PC-3 (cell line): ENCODE results near the gene KCND3. TPM values are rescaled to one million over a fixed set of nuclear protein-coding genes. Genes with fewer than 3 reads are reported as not detected.

Experiments
- ATAC-seq: fragments of 200-7000 bp; cut with Tn5 transposase; 2 replicates; pipeline ENCODE4 v1.9.1; 2020; ENCODE audit warnings: mild to moderate bottlenecking, moderate library complexity
- BruUV-seq: library from RNA; stranded (reverse); fragments of 400-500 nt; replicated peaks from 2 replicates; lab custom pipeline; 2021; lab: Mats Ljungman, UMichigan
- CTCF ChIA-PET: fragments of 300-600 bp; sonication (Branson Sonifier 250); formaldehyde crosslinking; loops from one replicate; lab custom pipeline; 2022; ENCODE audit warnings: antibody characterized with exemption; lab: Charles Lee
- POLR2A ChIA-PET: fragments of 300-600 bp; sonication (Branson Sonifier 250); formaldehyde crosslinking; loops from one replicate; lab custom pipeline; 2022; ENCODE audit warnings: antibody characterized with exemption; ENCODE audit not compliant: unreplicated experiment; lab: Charles Lee
- DNase-seq: peaks from one replicate; pipeline ENCODE4 v3.0.0-alpha.2; 2015
- H2AFZ ChIP-seq: fragments of 300-600 bp; sonication (generic); 2 replicates; pipeline ENCODE4 v1.6.0; 2016; ENCODE audit warnings: antibody characterized with exemption, low read length
- H3F3A ChIP-seq: fragments of 300-600 bp; sonication (generic); one replicate; pipeline ENCODE4 v1.6.0; 2017; ENCODE audit warnings: antibody characterized with exemption, low read length, control low read depth, mild to moderate bottlenecking; ENCODE audit not compliant: unreplicated experiment
- H3K27ac ChIP-seq: fragments of 300-600 bp; sonication (generic); 2 replicates; pipeline ENCODE4 v1.5.1; 2016; ENCODE audit warnings: mild to moderate bottlenecking, low read length
- H3K27me3 ChIP-seq: fragments of 300-600 bp; sonication (generic); 2 replicates; pipeline ENCODE4 v1.6.1; 2016; ENCODE audit warnings: low read length, mixed read lengths
- H3K36me3 ChIP-seq: fragments of 300-600 bp; sonication (generic); 2 replicates; pipeline ENCODE4 v1.6.1; 2016; ENCODE audit warnings: low read depth, mixed run types, low read length, mixed read lengths
- H3K4me1 ChIP-seq: fragments of 300-600 bp; sonication (generic); 2 replicates; pipeline ENCODE4 v1.5.1; 2016; ENCODE audit warnings: low read length; ENCODE audit not compliant: insufficient read depth
- H3K4me2 ChIP-seq: fragments of 300-600 bp; sonication (generic); 2 replicates; pipeline ENCODE4 v1.6.0; 2016; ENCODE audit warnings: low read length
- H3K4me3 ChIP-seq: fragments of 300-600 bp; sonication (generic); 2 replicates; pipeline ENCODE4 v1.5.1; 2016; ENCODE audit warnings: mild to moderate bottlenecking, low read length, mixed read lengths
- H3K79me2 ChIP-seq: fragments of 300-600 bp; sonication (generic); 2 replicates; pipeline ENCODE4 v1.6.1; 2017; ENCODE audit warnings: low read length, mixed read lengths
- H3K9ac ChIP-seq: fragments of 300-600 bp; sonication (generic); 2 replicates; pipeline ENCODE4 v1.6.0; 2016; ENCODE audit warnings: mild to moderate bottlenecking, low read length
- H3K9me2 ChIP-seq: fragments of 300-600 bp; sonication (generic); replicated peaks from 2 replicates; pipeline ENCODE4 v1.6.1; 2016; ENCODE audit warnings: mixed run types, low read length, mixed read lengths
- H3K9me3 ChIP-seq: fragments of 300-600 bp; sonication (generic); 2 replicates; pipeline ENCODE4 v1.6.1; 2016; ENCODE audit warnings: low read length, mixed read lengths
- H4K20me1 ChIP-seq: fragments of 300-600 bp; sonication (generic); 2 replicates; pipeline ENCODE4 v1.6.1; 2016; ENCODE audit warnings: low read length, mixed read lengths
- EZH2 ChIP-seq: fragments of 300-600 bp; sonication (generic); IDR thresholded peaks from one replicate; pipeline ENCODE4 v1.6.1; 2017; ENCODE audit warnings: antibody characterized with exemption, mild to moderate bottlenecking, low read length; ENCODE audit not compliant: unreplicated experiment
- EZH2phosphoT487 ChIP-seq: fragments of 300-600 bp; sonication (generic); IDR thresholded peaks from 2 replicates; pipeline ENCODE4 v1.6.1; 2018; ENCODE audit warnings: mild to moderate bottlenecking, antibody characterized with exemption, low read length, borderline replicate concordance
- intact Hi-C: fragments of 100-400 bp; cut with micrococcal nuclease; formaldehyde crosslinking; loops from 2 replicates; pipeline ENCODE4 v1.9.0; 2023
- total RNA-seq: library from RNA; depleted of rRNA; stranded (reverse); fragments of >200 nt; gene quantifications from 2 replicates; pipeline ENCODE4 v1.2.3, GENCODE V29; 2014
- TF ChIP-seq, protein P1 (sequence below): fragments of 300-600 bp; sonication (generic); conservative IDR thresholded peaks from 2 replicates; pipeline ENCODE4 v1.5.1; 2017; ENCODE audit warnings: antibody characterized with exemption, low read depth, mild to moderate bottlenecking, low read length

Gene KCND3
- total RNA-seq, 1 experiment from 2014 or later = not detected

GRCh38 chr1:111952125-111952657 lies 37.3 kb downstream of the KCND3 start:
- Histone ChIP-seq H3K27ac (no peak overlapping the region), H3K4me3 (no peak overlapping the region), H3K9me2 (no peaks in the 10 kb centered on the region), H2AFZ (no peak overlapping the region), H3K9ac (no peak overlapping the region), H3K4me2 (no peak overlapping the region), H3K4me1 (no peaks in the 10 kb centered on the region), H3K79me2 (no peaks in the 10 kb centered on the region), H3F3A (no peaks in the 10 kb centered on the region), H3K36me3 (no peaks in the 10 kb centered on the region), H3K27me3 (peaks cover 63% of the 10 kb centered on the region), H3K9me3 (no peaks in the 10 kb centered on the region), H4K20me1 (no peaks in the 10 kb centered on the region)
- no TSS peak for BruUV-seq
- DNase-seq = peak; percentile 12
- CTCF ChIA-PET = no interaction called here
- POLR2A ChIA-PET = no interaction called here
- TF ChIP-seq EZH2phosphoT487 (no peak), EZH2 (no peak)
- TF ChIP-seq, protein P1, sequence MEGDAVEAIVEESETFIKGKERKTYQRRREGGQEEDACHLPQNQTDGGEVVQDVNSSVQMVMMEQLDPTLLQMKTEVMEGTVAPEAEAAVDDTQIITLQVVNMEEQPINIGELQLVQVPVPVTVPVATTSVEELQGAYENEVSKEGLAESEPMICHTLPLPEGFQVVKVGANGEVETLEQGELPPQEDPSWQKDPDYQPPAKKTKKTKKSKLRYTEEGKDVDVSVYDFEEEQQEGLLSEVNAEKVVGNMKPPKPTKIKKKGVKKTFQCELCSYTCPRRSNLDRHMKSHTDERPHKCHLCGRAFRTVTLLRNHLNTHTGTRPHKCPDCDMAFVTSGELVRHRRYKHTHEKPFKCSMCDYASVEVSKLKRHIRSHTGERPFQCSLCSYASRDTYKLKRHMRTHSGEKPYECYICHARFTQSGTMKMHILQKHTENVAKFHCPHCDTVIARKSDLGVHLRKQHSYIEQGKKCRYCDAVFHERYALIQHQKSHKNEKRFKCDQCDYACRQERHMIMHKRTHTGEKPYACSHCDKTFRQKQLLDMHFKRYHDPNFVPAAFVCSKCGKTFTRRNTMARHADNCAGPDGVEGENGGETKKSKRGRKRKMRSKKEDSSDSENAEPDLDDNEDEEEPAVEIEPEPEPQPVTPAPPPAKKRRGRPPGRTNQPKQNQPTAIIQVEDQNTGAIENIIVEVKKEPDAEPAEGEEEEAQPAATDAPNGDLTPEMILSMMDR = no peak
- intact Hi-C loops = no loop called here
- no peak for ATAC-seq

DNA sequence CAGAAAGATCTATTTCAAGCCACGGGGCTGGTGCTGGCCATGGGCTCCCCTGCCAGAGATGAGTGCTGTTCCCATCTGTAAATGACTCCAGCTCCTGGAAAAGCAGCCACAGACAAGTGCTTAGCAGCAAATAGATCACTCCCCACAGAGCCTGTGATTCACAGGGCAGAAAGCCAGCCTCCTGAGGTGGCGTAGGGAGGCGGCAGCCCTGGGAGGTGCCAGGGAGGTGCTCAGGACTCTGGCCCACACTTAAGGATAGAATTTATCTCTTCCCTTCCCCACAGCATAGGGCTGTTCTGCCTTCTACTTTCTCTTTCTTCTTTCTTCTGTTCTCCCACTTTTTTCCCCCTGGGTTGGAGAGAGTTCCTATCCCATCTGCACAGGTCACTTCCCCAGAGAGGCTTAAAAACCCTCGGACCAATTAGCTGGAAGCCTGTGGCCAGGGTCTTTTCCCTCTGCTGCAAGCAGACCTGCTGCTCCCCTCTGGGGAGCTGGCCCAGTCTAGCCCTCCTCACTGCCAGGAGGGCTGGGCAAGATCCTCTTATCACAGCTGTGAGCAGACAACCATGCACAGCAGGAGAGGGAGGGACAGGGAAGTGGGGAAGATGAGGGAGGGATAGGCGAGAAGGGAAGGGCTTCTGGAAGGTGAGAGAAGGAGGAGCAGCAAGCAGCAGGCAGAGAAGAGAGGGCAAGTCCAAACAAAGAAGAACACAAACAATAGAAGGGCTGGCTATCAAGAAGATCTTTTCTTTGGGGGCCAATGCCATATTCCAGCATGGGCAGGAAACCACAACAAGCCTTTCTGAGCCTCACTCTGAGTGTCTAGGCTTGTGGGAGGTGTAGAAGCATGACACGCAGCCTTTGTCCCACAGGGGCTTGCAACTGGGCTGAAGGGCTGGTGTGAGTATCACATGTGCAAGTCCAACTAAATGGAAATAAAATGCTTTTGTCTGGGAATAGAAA lies 41.0 kb downstream of the KCND3 start:
- intact Hi-C loops = no loop called here
- H3K4me1 ChIP-seq = no peaks in the 10 kb centered on the region
- H3F3A ChIP-seq = no peaks in the 10 kb centered on the region
- no peak overlapping the region for H3K9ac ChIP-seq
- no peak overlapping the region for H2AFZ ChIP-seq
- peak; percentile 67 for ATAC-seq
- CTCF ChIA-PET = no interaction called here
- no peaks in the 10 kb centered on the region for H3K79me2 ChIP-seq
- H3K4me3 ChIP-seq = no peak overlapping the region
- TF ChIP-seq EZH2phosphoT487 (no peak), EZH2 (no peak)
- TF ChIP-seq, protein P1 = no peak
- H3K9me2 ChIP-seq = no peaks in the 10 kb centered on the region
- DNase-seq = peak; percentile 46
- POLR2A ChIA-PET = no interaction called here
- BruUV-seq = no TSS peak
- H3K27me3 ChIP-seq = peaks cover 40% of the 10 kb centered on the region
- no peaks in the 10 kb centered on the region for H3K9me3 ChIP-seq
- no peak overlapping the region for H3K4me2 ChIP-seq
- no peaks in the 10 kb centered on the region for H4K20me1 ChIP-seq
- H3K27ac ChIP-seq = no peak overlapping the region
- no peaks in the 10 kb centered on the region for H3K36me3 ChIP-seq
